Adrenal gland (tissue), 12 donors: ENCODE results near the gene PDLIM5. TPM values are rescaled to one million over a fixed set of nuclear protein-coding genes. Genes with fewer than 3 reads are reported as not detected.

Source experiments
- DNase-seq, 7 donors: peaks; one replicate each; pipeline ENCODE4 v3.0.0-alpha.2; 2019 to 2020
- H3K27ac ChIP-seq, 5 donors: fragments of 200-600 bp; sonication (generic) in 4 of 5; 1 replicate in 3 of 5; 2 replicates in 2 of 5; pipeline versions ENCODE4 v1.5.1 to v1.8.0; 2016 to 2020; ENCODE audit warnings: mild to moderate bottlenecking in 1 of 5
- H3K27me3 ChIP-seq: fragments of 200-600 bp; 2 replicates; pipeline ENCODE4 v1.8.0; 2021
- H3K36me3 ChIP-seq, 2 donors: fragments of 200-600 bp; replicated peaks in 1 of 2; 1 replicate in 1 of 2; 2 replicates in 1 of 2; pipeline versions ENCODE4 v1.5.1 to v1.8.0; 2018 to 2022
- H3K4me1 ChIP-seq, 2 donors: fragments of 200-600 bp; replicated peaks in 1 of 2; 1 replicate in 1 of 2; 2 replicates in 1 of 2; pipeline versions ENCODE4 v1.5.1 to v1.8.0; 2018 to 2021
- H3K4me3 ChIP-seq, 4 donors: fragments of 200-600 bp; sonication (generic) in 3 of 4; one replicate each; pipeline ENCODE4 v1.5.1; 2016 to 2018
- H3K9me3 ChIP-seq, 3 donors: fragments of 200-600 bp; sonication (generic) in 1 of 3; replicated peaks in 1 of 3; 1 replicate in 2 of 3; 2 replicates in 1 of 3; pipeline versions ENCODE4 v1.5.1 to v1.8.0; 2016 to 2021
- CTCF ChIP-seq, 6 experiments: fragments of 450-650 bp in 4 of 6; fragments of 200-600 bp in 2 of 6; sonication (generic) in 1 of 6; IDR thresholded peaks; 1 replicate in 5 of 6; 2 replicates in 1 of 6; pipeline versions ENCODE4 v1.5.1 to v1.8.0; 2016 to 2021; ENCODE audit warnings: antibody characterized with exemption in 6 of 6, mild to moderate bottlenecking in 2 of 6, moderate library complexity in 1 of 6
- POLR2A ChIP-seq, 2 donors: fragments of 450-650 bp; IDR thresholded peaks; one replicate each; pipeline ENCODE4 v1.6.1; 2017; ENCODE audit warnings: antibody characterized with exemption in 2 of 2, mild to moderate bottlenecking in 2 of 2, moderate library complexity in 1 of 2
- WGBS, 4 donors: extraction: QIAGEN DNeasy Blood & Tissue Kit in 2 of 4; methylation state at CpG; one replicate each; pipeline versions ENCODE4 v1.1.5 to v1.1.7; 2013 to 2017; 5-methylcytosine and 5-hydroxymethylcytosine counted together
- intact Hi-C, 2 donors: fragments of 100-400 bp; cut with DNase I; formaldehyde crosslinking; loops; one replicate each; pipeline versions ENCODE4 v1.14.1 to v1.15.0; 2022 to 2023
- polyA plus RNA-seq, 3 donors: library from polyadenylated mRNA; stranded (reverse); fragments of 200-250 nt in 2 of 3; fragments of 350-450 nt in 1 of 3; fragmentation: Illumina TruSeq in 1 of 3; extraction: RNeasy Lipid Tissue Mini Kit (QIAGEN cat#74804) in 1 of 3; gene quantifications; one replicate each; pipeline ENCODE4 v1.2.3, GENCODE V29; 2013 to 2014
- total RNA-seq, 9 donors: library from RNA; depleted of rRNA in 4 of 9; stranded (reverse); fragments of >200 nt in 4 of 9; fragments of 120-200 nt in 1 of 9; fragmentation: NEBNext Ultra II Directional in 1 of 9; extraction: Animal tissue kit (Norgen Biotek cat#: 25700) in 1 of 9; gene quantifications; one replicate each; pipeline versions ENCODE4 v1.1.0 to v1.2.4, GENCODE V29; 2013 to 2023
- donor health status: healthy with polysubstance abuse.
- donor health status: Bipolar disorder and iron deficiency.
- donor health status: DM: yes; HTN: yes; CAD: no.
- donor health status: DM: no; HTN: no; CAD: no.
- donor health status: DM: no; HTN: no; CAD: no.
- donor health status: DM: yes; HTN: yes; CAD: no.

PDLIM5 gene
- total and polyA plus RNA-seq, 12 donors: 26.2 to 150 (median 84.0) TPM

GRCh38 chr4:94714365-94715160, 262.8 kb downstream of the PDLIM5 start:
- Histone ChIP-seq H3K4me1 (no peaks in the 10 kb centered on the region), H3K27ac (no peak overlapping the region), H3K9me3 (no peaks in the 10 kb centered on the region), H3K4me3 (no peak overlapping the region), H3K36me3 (no peaks in the 10 kb centered on the region), H3K27me3 (no peaks in the 10 kb centered on the region)
- 72 to 84% (median 73%) methylated on average over 5 of the region's 5 CpGs for WGBS, 4 donors
- TF ChIP-seq CTCF (IDR thresholded peaks at IDR 0.05) (no peak), POLR2A (IDR thresholded peaks at IDR 0.05) (no peak)
- DNase-seq: no peak
- intact Hi-C loops: no loop called here

GRCh38 chr4:94715726-94716125, 264.0 kb downstream of the PDLIM5 start:
- H3K27me3 ChIP-seq: no peaks in the 10 kb centered on the region
- no peaks in the 10 kb centered on the region for H3K36me3 ChIP-seq
- H3K27ac ChIP-seq: no peak overlapping the region
- TF ChIP-seq POLR2A (IDR thresholded peaks at IDR 0.05) (no peak), CTCF (IDR thresholded peaks at IDR 0.05) (no peak)
- DNase-seq: no peak
- no peaks in the 10 kb centered on the region for H3K4me1 ChIP-seq
- intact Hi-C loops: no loop called here
- H3K9me3 ChIP-seq: no peaks in the 10 kb centered on the region
- no peak overlapping the region for H3K4me3 ChIP-seq
- 87 to 92% (median 89%) methylated on average over 6 of the region's 6 CpGs for WGBS, 4 donors

Other genes with a start within 250 kb of the PDLIM5 start
- gene SMARCAD1, start 244.1 kb upstream of the PDLIM5 start, total RNA-seq: 10 to 100 TPM; 12.1 to 51.9 (median 22.6) TPM
- gene SMARCAD1, start 244.1 kb upstream of the PDLIM5 start, polyA plus RNA-seq: 10 to 100 TPM in 2 of 3 donors, 1 to 10 TPM in 1; 9.0 to 30.8 (median 10.4) TPM
- 1 to 10 TPM in 5 of 9 donors, under 1 TPM in 4; 0.48 to 3.1 (median 1.5) TPM for gene HPGDS, start 109.1 kb upstream of the PDLIM5 start, total RNA-seq
- gene HPGDS, start 109.1 kb upstream of the PDLIM5 start, polyA plus RNA-seq: 1 to 10 TPM; 1.1 to 1.4 (median 1.2) TPM